ENCODE data around the gene THTPA.

THTPA gene

GRCh38 chr14:23556700-23557440, 799 bp downstream of the THTPA start:
- peak in 1 of 2 experiments; percentile 54 for DNase-seq (ENCODE audit: low read depth in 1 of 2, low spot score in 1 of 2)
- TF ChIP-seq CTCF (IDR thresholded peaks at IDR 0.05; ENCODE audit: insufficient read depth, low read length), result no peak
- TF ChIP-seq SPI1 (IDR thresholded peaks at IDR 0.05; ENCODE audit: borderline replicate concordance, low read depth), result peak; percentile 8; the same call in 1 of the 2 replicates
- H3K27me3 ChIP-seq (ENCODE audit: insufficient read depth, poor library complexity, severe bottlenecking), result no peaks in the 10 kb centered on the region
- peak overlapping the region; percentile 63 for H3K4me3 ChIP-seq (replicated peaks; ENCODE audit: insufficient read depth, low read length)
- peak overlapping the region; percentile 96 for H3K27ac ChIP-seq (replicated peaks)

- no peak for TF ChIP-seq REST (IDR thresholded peaks at IDR 0.05; ENCODE audit: insufficient replicate concordance, low read depth)
- TF ChIP-seq CTCF (IDR thresholded peaks at IDR 0.05; ENCODE audit: insufficient read depth, low read length), result no peak
- TF ChIP-seq SPI1 (IDR thresholded peaks at IDR 0.05; ENCODE audit: borderline replicate concordance, low read depth), result no peak
- no peak for TF ChIP-seq POLR2AphosphoS5 (IDR thresholded peaks at IDR 0.05; ENCODE audit: low read depth)
- no peak for TF ChIP-seq GABPA (IDR thresholded peaks at IDR 0.05; ENCODE audit: low read depth)
- 0 out of 2 replicates have a peak overlapping the region, but pooled peaks have one; percentile 96 for H3K27ac ChIP-seq (replicated peaks)
Observed at GRCh38 chr14:23557521-23557920, 1.4 kb downstream of the THTPA start.

GRCh38 chr14:23557946-23558345, 1.9 kb downstream of the THTPA start:
- no peak for DNase-seq (ENCODE audit: low read depth in 1 of 2, low spot score in 1 of 2)
- H3K27me3 ChIP-seq (ENCODE audit: insufficient read depth, poor library complexity, severe bottlenecking), result no peaks in the 10 kb centered on the region
- no peak for TF ChIP-seq GABPA (IDR thresholded peaks at IDR 0.05; ENCODE audit: low read depth)
- TF ChIP-seq POLR2AphosphoS5 (IDR thresholded peaks at IDR 0.05; ENCODE audit: low read depth), result no peak
- TF ChIP-seq REST (IDR thresholded peaks at IDR 0.05; ENCODE audit: insufficient replicate concordance, low read depth), result no peak
- TF ChIP-seq SPI1 (IDR thresholded peaks at IDR 0.05; ENCODE audit: borderline replicate concordance, low read depth), result no peak
- no peak for TF ChIP-seq CTCF (IDR thresholded peaks at IDR 0.05; ENCODE audit: insufficient read depth, low read length)
- H3K27ac ChIP-seq (replicated peaks), result no peak overlapping the region
- no peak overlapping the region for H3K4me3 ChIP-seq (replicated peaks; ENCODE audit: insufficient read depth, low read length)

More at GRCh38 chr14:23557521-23557920, 1.4 kb downstream of the THTPA start:
- H3K4me3 ChIP-seq (replicated peaks; ENCODE audit: insufficient read depth, low read length), result peak overlapping the region; percentile 63
- no peaks in the 10 kb centered on the region for H3K27me3 ChIP-seq (ENCODE audit: insufficient read depth, poor library complexity, severe bottlenecking)
- DNase-seq (ENCODE audit: low read depth in 1 of 2, low spot score in 1 of 2), result no peak
